Upper lobe of right lung (tissue), 1 donor: Measurements from ENCODE around the gene TMEM37. TPM values are rescaled to one million over a fixed set of nuclear protein-coding genes. Genes with fewer than 3 reads are reported as not detected.

Experiments used
- ATAC-seq: fragments of 200-7000 bp; cut with Tn5 transposase; one replicate; pipeline ENCODE4 v1.9.1; 2020; ENCODE audit warnings: mild to moderate bottlenecking, moderate library complexity
- DNase-seq: peaks from one replicate; pipeline ENCODE4 v3.0.0-alpha.2; 2020
- H3K27ac ChIP-seq: fragments of 200-600 bp; one replicate; pipeline ENCODE4 v1.8.0; 2022
- H3K27me3 ChIP-seq: fragments of 200-600 bp; one replicate; pipeline ENCODE4 v1.8.0; 2022; ENCODE audit warnings: mild to moderate bottlenecking
- H3K36me3 ChIP-seq: fragments of 200-600 bp; one replicate; pipeline ENCODE4 v1.8.0; 2022
- H3K4me1 ChIP-seq: fragments of 200-600 bp; one replicate; pipeline ENCODE4 v1.8.0; 2022
- H3K4me3 ChIP-seq: fragments of 200-600 bp; one replicate; pipeline ENCODE4 v1.8.0; 2022; ENCODE audit warnings: mild to moderate bottlenecking
- H3K9me3 ChIP-seq: fragments of 200-600 bp; one replicate; pipeline ENCODE4 v1.8.0; 2022
- CTCF ChIP-seq: fragments of 200-600 bp; IDR thresholded peaks from one replicate; pipeline ENCODE4 v1.8.0; 2022; ENCODE audit warnings: antibody characterized with exemption
- intact Hi-C: fragments of 100-400 bp; cut with DNase I; formaldehyde crosslinking; loops from one replicate; pipeline ENCODE4 v1.11.0; 2022
- total RNA-seq: library from RNA; stranded (reverse); fragmentation: NEBNext Ultra II Directional; extraction: Animal tissue kit (Norgen Biotek cat#: 25700); gene quantifications from one replicate; pipeline ENCODE4 v1.2.1, GENCODE V29; 2021
- donor health status: DM: no; HTN: yes; CAD: no; lungs with severe emphysema.

TMEM37 gene
- total RNA-seq, 1 donor from 2014 or later, result 23.8 TPM

- Histone ChIP-seq H3K36me3 (no peaks in the 10 kb centered on the region), H3K27ac (no peak overlapping the region), H3K4me3 (no peak overlapping the region), H3K4me1 (no peaks in the 10 kb centered on the region), H3K27me3 (no peaks in the 10 kb centered on the region), H3K9me3 (no peaks in the 10 kb centered on the region)
- no peak for TF ChIP-seq CTCF
- intact Hi-C loops, result no loop called here
- ATAC-seq (no peak), DNase-seq (no peak)
Observed at GRCh38 chr2:119415630-119416029, 16.0 kb upstream of the TMEM37 start.

GRCh38 chr2:119416299-119416923, 15.2 kb upstream of the TMEM37 start:
- no peak overlapping the region for H3K27ac ChIP-seq

DNA sequence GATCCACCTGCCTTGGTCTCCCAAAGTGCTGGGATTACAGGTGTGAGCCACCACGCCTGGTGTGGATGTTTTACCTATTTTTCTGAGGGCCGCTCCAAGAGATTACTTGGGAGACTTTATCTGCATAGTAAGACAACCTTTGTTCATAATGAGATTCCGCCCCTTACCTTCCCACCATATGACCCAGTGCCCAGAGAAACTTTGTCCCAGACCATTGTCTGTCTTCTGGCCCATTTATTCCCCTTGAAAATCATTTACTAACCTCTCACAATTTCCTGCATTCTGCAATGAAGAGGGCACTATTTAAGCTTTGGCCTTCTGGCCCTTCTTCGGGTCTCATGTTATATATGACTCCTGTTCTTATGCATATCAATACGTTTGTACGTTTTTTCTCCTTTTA, 13.7 kb upstream of the TMEM37 start:
- H3K9me3 ChIP-seq, result no peaks in the 10 kb centered on the region
- ATAC-seq, result no peak
- no peaks in the 10 kb centered on the region for H3K27me3 ChIP-seq
- no peak overlapping the region for H3K4me3 ChIP-seq
- no peaks in the 10 kb centered on the region for H3K4me1 ChIP-seq
- DNase-seq, result no peak
- H3K27ac ChIP-seq, result no peak overlapping the region
- H3K36me3 ChIP-seq, result no peaks in the 10 kb centered on the region
- no peak for TF ChIP-seq CTCF
- intact Hi-C loops, result no loop called here

More at GRCh38 chr2:119416299-119416923, 15.2 kb upstream of the TMEM37 start:
- ATAC-seq (no peak), DNase-seq (no peak)
- Histone ChIP-seq H3K36me3 (no peaks in the 10 kb centered on the region), H3K4me1 (no peaks in the 10 kb centered on the region), H3K27me3 (no peaks in the 10 kb centered on the region), H3K9me3 (no peaks in the 10 kb centered on the region), H3K4me3 (no peak overlapping the region)
- intact Hi-C loops, result no loop called here
- TF ChIP-seq CTCF, result no peak

DNA sequence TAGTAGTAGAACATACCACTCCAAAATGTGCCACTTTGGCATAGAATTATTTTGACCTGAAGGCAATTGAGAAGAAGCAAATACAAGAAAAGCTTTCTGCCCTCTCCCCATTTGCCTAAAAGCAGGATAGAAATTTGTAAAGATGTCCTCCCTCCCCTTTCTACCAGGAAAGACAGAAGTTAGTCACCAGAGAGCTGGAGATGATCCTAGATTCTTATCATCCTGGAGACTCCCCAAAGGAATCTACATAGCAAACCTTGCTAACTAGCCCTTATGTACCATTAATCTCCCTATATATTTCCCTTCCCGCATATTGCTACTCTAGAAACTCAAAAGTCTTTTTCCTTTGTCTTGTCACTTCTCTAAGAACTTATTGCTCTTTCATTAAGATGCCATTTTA, 12.6 kb upstream of the TMEM37 start:
- ATAC-seq (no peak), DNase-seq (no peak)
- no peaks in the 10 kb centered on the region for H3K4me1 ChIP-seq
- intact Hi-C loops, result no loop called here
- TF ChIP-seq CTCF, result no peak
- H3K9me3 ChIP-seq, result no peaks in the 10 kb centered on the region
- H3K36me3 ChIP-seq, result no peaks in the 10 kb centered on the region
- no peak overlapping the region for H3K27ac ChIP-seq
- H3K4me3 ChIP-seq, result no peak overlapping the region
- no peaks in the 10 kb centered on the region for H3K27me3 ChIP-seq

GRCh38 chr2:119419803-119420508, 11.7 kb upstream of the TMEM37 start:
- Histone ChIP-seq H3K9me3 (no peaks in the 10 kb centered on the region), H3K36me3 (no peaks in the 10 kb centered on the region), H3K4me3 (no peak overlapping the region), H3K27me3 (no peaks in the 10 kb centered on the region), H3K27ac (no peak overlapping the region), H3K4me1 (no peaks in the 10 kb centered on the region)
- no peak for TF ChIP-seq CTCF
- intact Hi-C loops, result no loop called here
- DNase-seq, result no peak
- ATAC-seq, result no peak
